Measurements from ENCODE around the gene OOSP4A.
"Not testable (repeated sequence)": the region's sequence is repeated elsewhere in the genome, so short reads cannot be mapped to it uniquely, and the experiment has no call there.

Gene OOSP4A

DNA sequence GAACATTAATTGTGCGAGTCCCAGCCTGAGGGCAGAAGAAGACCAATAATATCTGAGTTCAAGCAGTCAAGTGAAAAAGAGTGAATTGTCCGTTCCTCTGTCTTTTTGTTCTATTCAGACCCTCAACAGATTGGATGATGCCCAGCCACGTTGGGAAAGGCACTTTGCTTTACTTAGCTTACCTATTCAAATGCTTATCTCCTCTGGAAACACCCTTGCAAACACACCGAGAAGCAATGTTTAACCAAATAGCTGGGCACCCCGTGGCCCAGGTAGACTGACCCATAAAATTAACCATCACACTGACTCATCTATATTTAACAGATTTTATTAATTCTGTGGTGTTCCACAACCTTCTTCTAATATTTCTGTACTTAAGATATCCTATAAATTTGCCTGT, 9.3 kb downstream of the OOSP4A start:
- Histone ChIP-seq H2AK5ac (ENCODE audit: low read length) (no peak overlapping the region), H4K12ac (ENCODE audit: low read depth, low read length) (no peak overlapping the region), H3K14ac (ENCODE audit: low read length) (no peak overlapping the region), H3K79me2 (ENCODE audit: control insufficient read depth, insufficient read depth, low read length, poor library complexity) (no peaks in the 10 kb centered on the region), H3K23ac (ENCODE audit: low read length) (no peak overlapping the region), H3K36me3 (ENCODE audit: control insufficient read depth in 1 of 2, insufficient read depth in 2 of 2, low read length in 2 of 2) (no peaks in the 10 kb centered on the region), H4K91ac (ENCODE audit: low read depth, low read length) (no peak overlapping the region), H3K4me3 (ENCODE audit: low read depth, low read length) (no peak overlapping the region), H3K27ac (ENCODE audit: low read depth, low read length) (no peak overlapping the region), H3K9ac (ENCODE audit: low read length) (no peak overlapping the region), H3K4me2 (ENCODE audit: low read length) (no peak overlapping the region), H2BK120ac (ENCODE audit: insufficient read depth, low read length, poor library complexity) (no peak overlapping the region), H3K79me1 (ENCODE audit: low read length) (no peaks in the 10 kb centered on the region), H4K8ac (ENCODE audit: low read depth, low read length) (no peak overlapping the region), H2BK5ac (ENCODE audit: low read depth, low read length, poor library complexity) (no peak overlapping the region), H3K4me1 (ENCODE audit: control insufficient read depth in 1 of 2, insufficient read depth in 2 of 2, low read length in 2 of 2) (peaks cover 0 to 2% of the 10 kb centered on the region in 2 experiments), H3K18ac (ENCODE audit: low read length) (no peak overlapping the region), H3K27me3 (ENCODE audit: insufficient read depth, low read length) (no peaks in the 10 kb centered on the region), H3K9me3 (ENCODE audit: insufficient read depth, low read depth, low read length) (no peaks in the 10 kb centered on the region), H2BK12ac (ENCODE audit: low read length) (no peak overlapping the region), H2AFZ (ENCODE audit: insufficient read depth, low read length, poor library complexity) (no peak overlapping the region), H3K4ac (ENCODE audit: low read depth, low read length) (no peak overlapping the region)
- DNase-seq, result no peak
- no CpG with 5 or more reads among the region's 5 CpGs for whole genome bisulfite sequencing (ENCODE audit: extremely low coverage, insufficient coverage, insufficient read length)

GRCh38 chr11:59981106-59981770, 17.4 kb downstream of the OOSP4A start:
- H2BK5ac ChIP-seq (ENCODE audit: low read depth, low read length, poor library complexity), result no peak overlapping the region
- no peak overlapping the region for H3K4me2 ChIP-seq (ENCODE audit: low read length)
- H3K79me2 ChIP-seq (ENCODE audit: control insufficient read depth, insufficient read depth, low read length, poor library complexity), result no peaks in the 10 kb centered on the region
- H3K23ac ChIP-seq (ENCODE audit: low read length), result no peak overlapping the region
- H3K27me3 ChIP-seq (ENCODE audit: insufficient read depth, low read length), result no peaks in the 10 kb centered on the region
- no peak overlapping the region for H3K27ac ChIP-seq (ENCODE audit: low read depth, low read length)
- no peak overlapping the region for H4K8ac ChIP-seq (ENCODE audit: low read depth, low read length)
- DNase-seq, result no peak
- no peak overlapping the region for H3K18ac ChIP-seq (ENCODE audit: low read length)
- H3K4me3 ChIP-seq (ENCODE audit: low read depth, low read length), result no peak overlapping the region
- H2BK12ac ChIP-seq (ENCODE audit: low read length), result no peak overlapping the region
- no CpG with 5 or more reads among the region's 4 CpGs for WGBS (ENCODE audit: extremely low coverage, insufficient coverage, insufficient read length)
- H3K14ac ChIP-seq (ENCODE audit: low read length), result no peak overlapping the region
- H3K36me3 ChIP-seq (ENCODE audit: control insufficient read depth in 1 of 2, insufficient read depth in 2 of 2, low read length in 2 of 2), result no peaks in the 10 kb centered on the region
- no peaks in the 10 kb centered on the region for H3K9me3 ChIP-seq (ENCODE audit: insufficient read depth, low read depth, low read length)
- no peaks in the 10 kb centered on the region for H3K79me1 ChIP-seq (ENCODE audit: low read length)
- H2BK120ac ChIP-seq (ENCODE audit: insufficient read depth, low read length, poor library complexity), result no peak overlapping the region
- no peak overlapping the region for H4K91ac ChIP-seq (ENCODE audit: low read depth, low read length)
- H3K4me1 ChIP-seq (ENCODE audit: control insufficient read depth in 1 of 2, insufficient read depth in 2 of 2, low read length in 2 of 2), result no peaks in the 10 kb centered on the region
- no peak overlapping the region for H2AK5ac ChIP-seq (ENCODE audit: low read length)
- no peak overlapping the region for H3K4ac ChIP-seq (ENCODE audit: low read depth, low read length)
- H2AFZ ChIP-seq (ENCODE audit: insufficient read depth, low read length, poor library complexity), result no peak overlapping the region
- H4K12ac ChIP-seq (ENCODE audit: low read depth, low read length), result no peak overlapping the region
- no peak overlapping the region for H3K9ac ChIP-seq (ENCODE audit: low read length)

DNA sequence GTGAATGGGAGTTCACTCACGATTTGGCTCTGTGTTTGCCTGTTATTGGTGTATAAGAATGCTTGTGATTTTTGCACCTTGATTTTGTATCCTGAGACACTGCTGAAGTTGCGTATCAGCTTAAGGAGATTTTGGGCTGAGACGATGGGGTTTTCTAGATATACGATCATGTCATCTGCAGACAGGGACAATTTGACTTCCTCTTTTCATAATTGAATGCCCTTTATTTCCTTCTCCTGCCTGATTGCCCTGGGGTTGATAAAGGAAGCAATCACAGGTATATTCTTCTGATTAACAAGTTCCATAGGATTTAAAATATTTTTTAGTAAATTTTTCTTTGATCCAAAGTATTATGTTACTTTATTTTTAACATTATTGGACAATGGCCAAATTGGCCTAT, 18.2 kb downstream of the OOSP4A start:
- not testable (repeated sequence) for H3K36me3 ChIP-seq (ENCODE audit: control insufficient read depth in 1 of 2, insufficient read depth in 2 of 2, low read length in 2 of 2); H3K9ac ChIP-seq (ENCODE audit: low read length); H4K12ac ChIP-seq (ENCODE audit: low read depth, low read length); H3K14ac ChIP-seq (ENCODE audit: low read length); H2AFZ ChIP-seq (ENCODE audit: insufficient read depth, low read length, poor library complexity); H3K9me3 ChIP-seq (ENCODE audit: insufficient read depth, low read depth, low read length); H3K4me2 ChIP-seq (ENCODE audit: low read length); H2BK5ac ChIP-seq (ENCODE audit: low read depth, low read length, poor library complexity); DNase-seq; H3K27ac ChIP-seq (ENCODE audit: low read depth, low read length); H2AK5ac ChIP-seq (ENCODE audit: low read length); H3K79me1 ChIP-seq (ENCODE audit: low read length); H4K91ac ChIP-seq (ENCODE audit: low read depth, low read length); H3K4me1 ChIP-seq (ENCODE audit: control insufficient read depth in 1 of 2, insufficient read depth in 2 of 2, low read length in 2 of 2); H2BK120ac ChIP-seq (ENCODE audit: insufficient read depth, low read length, poor library complexity); H3K27me3 ChIP-seq (ENCODE audit: insufficient read depth, low read length); H3K4me3 ChIP-seq (ENCODE audit: low read depth, low read length); H3K18ac ChIP-seq (ENCODE audit: low read length); H3K23ac ChIP-seq (ENCODE audit: low read length); H3K79me2 ChIP-seq (ENCODE audit: control insufficient read depth, insufficient read depth, low read length, poor library complexity); H3K4ac ChIP-seq (ENCODE audit: low read depth, low read length); H4K8ac ChIP-seq (ENCODE audit: low read depth, low read length); H2BK12ac ChIP-seq (ENCODE audit: low read length)
- WGBS (ENCODE audit: extremely low coverage, insufficient coverage, insufficient read length), result no CpG with 5 or more reads among the region's 4 CpGs

GRCh38 chr11:59983212-59983611, 19.4 kb downstream of the OOSP4A start:
- no CpG with 5 or more reads among the region's 1 CpG for WGBS (ENCODE audit: extremely low coverage, insufficient coverage, insufficient read length)
- Histone ChIP-seq H3K27me3 (ENCODE audit: insufficient read depth, low read length) (no peaks in the 10 kb centered on the region), H4K12ac (ENCODE audit: low read depth, low read length) (no peak overlapping the region), H4K91ac (ENCODE audit: low read depth, low read length) (no peak overlapping the region), H3K9ac (ENCODE audit: low read length) (no peak overlapping the region), H3K4ac (ENCODE audit: low read depth, low read length) (no peak overlapping the region), H3K4me1 (ENCODE audit: control insufficient read depth in 1 of 2, insufficient read depth in 2 of 2, low read length in 2 of 2) (no peaks in the 10 kb centered on the region), H3K23ac (ENCODE audit: low read length) (no peak overlapping the region), H3K27ac (ENCODE audit: low read depth, low read length) (no peak overlapping the region), H3K79me1 (ENCODE audit: low read length) (no peaks in the 10 kb centered on the region), H2AK5ac (ENCODE audit: low read length) (no peak overlapping the region), H3K9me3 (ENCODE audit: insufficient read depth, low read depth, low read length) (no peaks in the 10 kb centered on the region), H3K14ac (ENCODE audit: low read length) (no peak overlapping the region), H2BK5ac (ENCODE audit: low read depth, low read length, poor library complexity) (no peak overlapping the region), H4K8ac (ENCODE audit: low read depth, low read length) (no peak overlapping the region), H2AFZ (ENCODE audit: insufficient read depth, low read length, poor library complexity) (no peak overlapping the region), H3K4me3 (ENCODE audit: low read depth, low read length) (no peak overlapping the region), H3K79me2 (ENCODE audit: control insufficient read depth, insufficient read depth, low read length, poor library complexity) (no peaks in the 10 kb centered on the region), H2BK120ac (ENCODE audit: insufficient read depth, low read length, poor library complexity) (no peak overlapping the region), H3K36me3 (ENCODE audit: control insufficient read depth in 1 of 2, insufficient read depth in 2 of 2, low read length in 2 of 2) (no peaks in the 10 kb centered on the region), H2BK12ac (ENCODE audit: low read length) (no peak overlapping the region), H3K4me2 (ENCODE audit: low read length) (no peak overlapping the region), H3K18ac (ENCODE audit: low read length) (no peak overlapping the region)
- no peak for DNase-seq

Data from trophoblast cell (in vitro differentiated cells and primary cell).